Inflammatory macrophage (primary cell): Measurements from ENCODE around the gene PLCD4.

ENCODE experiments used
- DNase-seq, 2 donors: peaks; one replicate each; pipeline ENCODE4 v3.0.0-alpha.2; 2020 to 2022

Gene PLCD4

DNA sequence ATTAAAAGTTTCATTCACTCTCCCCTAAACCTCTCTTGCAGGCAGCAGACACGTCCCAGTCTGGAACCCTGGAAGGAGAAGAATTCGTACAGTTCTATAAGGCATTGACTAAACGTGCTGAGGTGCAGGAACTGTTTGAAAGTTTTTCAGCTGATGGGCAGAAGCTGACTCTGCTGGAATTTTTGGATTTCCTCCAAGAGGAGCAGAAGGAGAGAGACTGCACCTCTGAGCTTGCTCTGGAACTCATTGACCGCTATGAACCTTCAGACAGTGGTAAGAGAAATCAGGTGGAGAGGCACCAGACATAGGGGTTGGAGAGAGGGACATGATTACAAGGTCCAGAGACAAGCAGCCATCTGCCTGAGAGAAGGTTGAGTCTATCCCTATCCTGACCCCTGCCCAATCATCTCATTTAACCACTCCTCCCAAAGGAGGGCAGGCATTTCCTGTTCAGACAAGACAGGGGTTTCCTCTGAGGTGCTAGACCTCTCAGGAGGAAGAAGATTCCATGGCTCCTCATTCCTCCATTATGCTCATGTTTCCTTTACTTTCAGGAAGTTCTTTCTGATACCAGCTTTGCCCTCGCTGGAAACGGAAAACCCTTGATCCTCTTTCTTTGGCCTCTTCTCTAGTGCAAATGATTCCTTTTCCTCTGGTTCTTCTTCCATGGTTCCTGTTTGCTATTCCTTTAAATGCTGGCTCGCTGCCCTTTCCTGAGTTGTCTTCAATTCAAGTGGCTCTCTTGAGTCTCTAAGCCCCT is 15.1 kb downstream of the PLCD4 start:
- peak; percentile 7 to 16 for DNase-seq

GRCh38 chr2:218623366-218623705 is 15.6 kb downstream of the PLCD4 start:
- DNase-seq, result peak in 1 of 2 donors; percentile 26

DNA sequence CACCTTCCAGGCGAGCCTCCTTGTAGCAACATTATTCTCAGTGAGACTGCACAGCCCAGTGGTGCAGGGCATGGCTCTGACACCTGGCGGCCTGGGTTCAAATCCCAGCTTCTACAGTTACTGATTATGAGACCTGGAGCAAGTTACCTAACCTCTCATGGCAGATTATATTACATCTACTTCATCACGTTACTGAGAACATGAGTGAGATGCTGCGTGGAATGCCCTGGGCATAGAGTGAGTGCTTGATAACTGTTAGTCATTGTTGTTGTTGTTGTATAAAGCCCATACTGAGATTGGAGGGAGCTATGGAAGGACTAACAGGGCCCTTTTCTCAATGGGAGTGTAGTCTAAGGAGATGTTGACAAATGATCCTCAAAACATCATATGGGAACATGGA is 18.7 kb downstream of the PLCD4 start:
- DNase-seq, result no peak

DNA sequence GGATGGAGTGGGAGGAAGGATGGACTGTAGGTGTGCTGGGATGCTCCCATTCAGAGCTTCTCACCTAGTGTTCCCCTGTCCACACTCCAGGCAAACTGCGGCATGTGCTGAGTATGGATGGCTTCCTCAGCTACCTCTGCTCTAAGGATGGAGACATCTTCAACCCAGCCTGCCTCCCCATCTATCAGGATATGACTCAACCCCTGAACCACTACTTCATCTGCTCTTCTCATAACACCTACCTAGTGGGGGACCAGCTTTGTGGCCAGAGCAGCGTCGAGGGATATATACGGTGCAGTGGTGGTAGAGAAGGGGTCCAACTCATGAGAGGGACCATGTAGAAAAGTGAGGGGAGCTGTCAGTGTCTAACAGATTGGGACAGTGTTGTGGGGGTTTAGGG is 20.2 kb downstream of the PLCD4 start:
- DNase-seq, result no peak

GRCh38 chr2:218631837-218632236 is 24.1 kb downstream of the PLCD4 start:
- no peak for DNase-seq

- no peak for DNase-seq
Measured at GRCh38 chr2:218635719-218636118, 28.0 kb downstream of the PLCD4 start.

DNA sequence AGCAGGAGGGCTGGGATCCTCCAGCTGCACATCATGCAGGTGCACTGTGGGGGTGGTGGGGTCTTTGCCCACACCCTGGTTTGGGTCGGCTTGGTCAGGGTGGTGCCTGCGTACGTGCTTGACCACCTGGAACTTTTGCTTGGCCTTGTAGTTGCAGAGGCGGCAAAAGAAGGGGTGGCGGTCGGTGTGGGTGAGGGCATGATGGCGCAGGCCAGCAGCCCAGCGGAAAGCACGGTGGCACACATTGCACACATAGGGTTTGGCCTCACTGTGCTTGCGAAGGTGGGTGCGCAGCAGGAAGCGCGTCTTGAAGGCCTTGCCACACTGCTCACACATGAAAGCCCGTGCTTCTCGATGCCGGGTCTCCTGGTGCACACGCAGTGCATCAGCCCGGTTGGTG is 30.7 kb downstream of the PLCD4 start:
- no peak for DNase-seq

- no peak for DNase-seq
Measured at GRCh38 chr2:218642121-218642656, 34.5 kb downstream of the PLCD4 start.

GRCh38 chr2:218642786-218643185 is 35.1 kb downstream of the PLCD4 start:
- no peak for DNase-seq

DNA sequence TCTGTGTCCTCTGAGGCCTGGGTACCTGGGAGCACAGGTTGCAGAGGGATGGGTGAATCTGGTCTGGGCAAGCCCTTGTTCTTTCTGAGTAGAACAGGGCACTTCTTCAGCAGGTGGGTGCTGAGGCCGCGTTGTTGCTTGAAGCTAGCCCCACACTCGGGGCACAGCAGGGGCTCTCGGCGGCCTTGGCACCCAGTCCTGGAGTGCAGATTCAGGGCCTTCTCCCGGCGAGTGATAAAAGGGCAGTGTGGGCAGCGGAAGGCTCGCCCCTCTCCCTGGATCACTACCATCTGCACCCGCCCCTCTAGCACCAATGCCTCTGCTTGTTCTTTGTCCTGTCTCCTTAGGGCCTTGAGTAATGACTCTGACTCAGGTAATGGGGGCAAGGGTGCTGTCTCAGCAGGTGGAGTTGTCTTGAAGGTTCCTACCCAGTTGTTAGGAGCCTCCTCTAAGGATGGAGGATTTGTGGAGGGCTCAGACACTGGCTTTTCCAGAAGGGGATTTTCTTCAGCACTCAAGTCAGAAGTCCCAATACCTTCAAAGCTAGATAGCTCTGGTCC is 36.1 kb downstream of the PLCD4 start:
- no peak for DNase-seq

DNA sequence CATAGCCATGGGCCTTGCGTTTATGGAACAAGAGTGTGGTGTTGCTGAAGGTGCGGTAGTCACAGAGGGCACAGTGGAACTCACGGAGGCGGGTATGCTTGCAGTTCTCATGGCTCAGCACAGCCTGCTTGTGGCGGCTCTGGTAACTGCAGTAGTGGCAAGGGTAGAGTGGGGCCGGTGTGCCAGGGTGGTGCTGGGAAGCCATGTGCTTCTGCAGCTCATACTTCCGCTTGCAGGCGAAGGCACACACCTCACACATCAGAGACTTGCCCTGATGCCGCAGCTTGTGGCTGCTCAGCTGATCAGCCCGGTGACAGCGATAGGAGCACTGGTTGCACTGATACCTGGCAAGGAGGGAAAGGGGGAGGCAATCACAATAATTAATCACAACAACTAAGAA is 37.0 kb downstream of the PLCD4 start:
- DNase-seq, result no peak

DNA sequence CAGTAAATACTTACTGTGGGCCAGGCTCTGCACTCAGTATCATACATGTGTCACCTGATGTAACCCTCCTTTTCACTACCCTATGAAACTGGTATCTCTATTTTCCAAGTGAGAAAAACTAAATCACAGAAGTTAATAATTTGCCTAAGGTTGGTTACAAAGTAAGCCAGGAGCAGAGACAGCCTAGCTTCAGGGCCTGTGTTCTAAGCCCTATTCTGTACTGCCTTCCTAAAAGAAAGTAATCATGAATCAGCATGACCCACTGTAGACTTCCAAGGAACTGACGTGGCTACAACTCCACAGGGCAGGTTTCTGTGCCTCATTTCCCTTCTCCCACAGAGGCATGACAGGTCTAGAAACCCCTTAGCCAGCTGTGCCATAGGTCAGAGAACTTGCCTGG is 37.4 kb downstream of the PLCD4 start:
- DNase-seq, result no peak

DNA sequence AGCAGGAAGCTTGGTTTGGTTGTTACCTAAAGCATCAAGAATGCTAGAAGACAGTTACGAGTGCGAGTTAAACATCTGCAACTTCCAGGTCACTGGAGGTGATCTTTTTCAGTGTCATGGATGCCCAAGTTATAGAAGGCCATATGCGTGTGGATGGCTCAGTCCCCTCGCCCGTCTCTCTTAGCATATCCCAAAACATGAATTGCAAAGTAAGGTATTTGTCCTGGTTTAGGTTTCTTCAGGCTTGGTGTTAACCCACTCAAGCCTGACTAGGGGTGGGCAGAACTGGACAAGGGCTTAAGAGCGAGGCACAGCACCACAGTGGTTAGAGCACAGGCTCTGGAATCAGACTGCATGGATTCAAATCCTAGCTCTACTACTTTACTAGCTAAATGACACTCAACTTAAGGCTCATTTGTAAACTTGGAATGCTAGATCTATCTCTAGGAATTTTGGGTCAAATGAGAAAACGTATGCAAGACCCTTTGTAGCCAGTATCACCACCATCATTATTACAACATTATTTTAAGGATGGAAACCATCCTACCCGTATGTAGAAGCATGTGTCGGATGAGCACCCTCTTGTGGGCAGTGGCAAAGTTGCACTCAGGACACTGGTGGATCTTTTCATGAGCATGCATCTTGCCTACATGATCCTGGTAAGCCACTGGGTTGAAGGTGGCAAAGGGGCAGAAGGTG is 40.5 kb downstream of the PLCD4 start:
- DNase-seq, result peak; percentile 65 to 66

GRCh38 chr2:218648787-218649100 is 41.0 kb downstream of the PLCD4 start:
- no peak for DNase-seq

DNA sequence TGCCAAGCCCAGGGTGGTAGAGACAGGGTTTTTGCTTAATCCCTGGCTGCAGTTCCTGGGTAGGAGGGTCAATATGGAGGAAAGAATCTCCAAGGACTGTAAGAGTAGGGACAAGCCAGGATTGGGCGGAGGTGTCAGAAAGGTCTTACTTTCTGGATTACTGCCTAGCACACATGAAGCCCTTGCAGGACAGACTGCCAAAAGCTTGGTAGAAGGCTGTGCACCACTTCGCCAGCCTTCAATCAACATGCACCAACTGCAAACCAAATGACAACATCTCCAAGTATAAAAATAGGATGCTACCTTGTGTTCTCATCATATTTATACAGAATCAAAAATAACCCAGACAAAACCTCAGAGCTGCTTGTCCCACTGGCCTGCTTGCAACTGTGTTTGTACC is 48.1 kb downstream of the PLCD4 start:
- no peak for DNase-seq

DNA sequence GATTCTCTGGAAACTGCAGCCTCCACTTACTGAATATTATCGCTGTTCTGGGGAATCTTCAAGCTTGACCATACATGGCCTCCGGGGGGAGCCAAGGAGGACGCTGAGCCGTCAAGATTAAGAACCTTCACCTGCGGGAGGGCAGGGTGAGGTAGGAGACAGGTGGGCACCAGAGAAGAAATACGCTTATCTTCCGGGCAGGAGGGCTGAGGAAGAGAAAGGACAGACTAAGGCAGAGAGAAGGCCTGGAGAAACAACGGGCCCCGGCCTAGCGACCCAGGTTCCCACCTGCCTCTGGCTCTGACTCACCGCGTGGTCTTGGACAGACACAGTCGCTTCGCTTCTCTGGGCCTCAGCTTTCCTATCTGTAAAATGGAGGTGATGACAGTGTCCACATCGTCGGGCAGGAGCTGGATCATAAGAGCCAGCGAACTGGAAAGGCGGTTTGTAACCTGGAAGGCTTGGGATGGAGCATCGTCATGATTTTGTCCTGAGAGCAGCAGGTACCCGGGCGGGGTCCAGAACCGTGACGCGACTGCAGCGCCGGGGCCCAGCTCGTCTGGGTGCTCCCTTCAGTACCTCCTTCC is 51.1 kb downstream of the PLCD4 start:
- peak; percentile 32 for DNase-seq

DNA sequence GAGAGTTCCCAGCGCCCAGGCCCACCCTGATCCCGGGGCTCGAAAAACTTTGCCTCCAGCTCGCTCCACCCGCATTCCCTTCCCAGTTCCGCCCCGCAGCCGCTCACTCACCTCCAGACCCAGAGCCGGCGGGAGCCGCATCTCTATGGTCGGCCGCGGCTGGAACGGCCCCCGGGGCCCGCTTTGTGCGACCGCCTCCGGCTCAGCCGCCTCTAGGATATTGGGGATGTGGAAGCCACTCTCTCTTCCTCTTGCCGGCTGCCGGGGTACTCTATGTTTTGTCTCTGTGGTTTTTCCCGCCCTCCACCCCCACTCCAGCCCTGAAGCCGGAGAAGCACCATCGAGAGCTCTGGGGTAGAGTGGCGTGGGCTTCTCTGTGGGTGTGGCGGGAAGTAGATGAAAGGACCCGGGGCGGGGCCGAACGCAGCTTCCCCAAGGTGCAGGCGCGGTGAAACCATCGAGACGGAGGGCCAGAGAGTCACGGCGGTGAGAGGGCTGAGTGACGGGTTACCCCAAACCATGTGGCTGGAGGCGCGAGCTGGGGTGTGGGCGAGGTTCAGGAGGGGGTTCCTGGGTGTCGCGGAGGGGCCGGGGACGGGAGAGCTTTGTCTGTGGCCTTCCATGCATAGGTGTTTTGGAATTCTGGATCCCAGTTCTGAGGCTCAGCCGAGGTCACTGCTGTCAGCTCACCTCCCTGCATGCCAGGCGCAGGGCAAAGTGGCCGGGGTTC is 51.7 kb downstream of the PLCD4 start, which contains the start of the genes BCS1L and ZNF142:
BCS1L (plus strand) TSS at position 426 of the 730 bp plus-strand sequence. CDS start 1,305 bp downstream, outside the sequence.
ZNF142 (minus strand) TSS at position 366 of the 730 bp plus-strand sequence. CDS start 3,194 bp downstream, outside the sequence.
- DNase-seq, result peak; percentile 84 to 93

GRCh38 chr2:218659988-218660358 is 52.3 kb downstream of the PLCD4 start:
- DNase-seq, result no peak

DNA sequence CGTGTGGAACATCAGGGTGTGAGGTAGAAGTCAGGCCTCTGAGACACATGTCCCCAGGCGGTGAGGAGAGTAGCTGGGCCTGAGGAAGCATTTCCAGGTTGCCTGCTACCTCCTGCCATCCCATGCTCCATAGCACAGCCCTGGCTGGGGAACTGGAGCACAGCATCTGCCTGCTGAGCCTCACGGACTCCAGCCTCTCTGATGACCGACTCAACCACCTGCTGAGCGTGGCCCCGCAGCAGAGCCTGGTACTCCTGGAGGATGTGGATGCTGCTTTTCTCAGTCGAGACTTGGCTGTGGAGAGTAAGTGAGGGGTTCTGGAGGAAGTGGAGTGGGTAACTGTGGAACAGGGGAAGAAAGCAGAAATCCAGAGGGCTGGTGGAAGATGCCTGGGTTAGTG is 54.7 kb downstream of the PLCD4 start:
- no peak for DNase-seq

DNA sequence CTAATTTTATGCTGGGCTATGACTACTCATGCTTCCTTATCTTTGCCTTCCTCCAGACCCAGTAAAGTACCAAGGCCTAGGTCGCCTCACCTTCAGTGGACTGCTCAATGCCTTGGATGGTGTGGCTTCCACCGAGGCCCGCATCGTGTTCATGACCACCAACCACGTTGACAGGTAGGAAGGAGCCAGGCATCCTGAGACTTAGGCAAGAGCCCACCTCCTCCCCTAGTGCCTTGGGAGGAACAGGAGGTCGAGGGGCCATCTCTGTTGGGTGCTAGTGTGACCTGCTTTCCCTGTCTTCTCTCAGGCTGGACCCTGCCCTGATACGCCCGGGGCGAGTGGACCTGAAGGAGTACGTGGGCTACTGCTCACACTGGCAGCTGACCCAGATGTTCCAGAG is 55.1 kb downstream of the PLCD4 start:
- DNase-seq, result no peak

DNA sequence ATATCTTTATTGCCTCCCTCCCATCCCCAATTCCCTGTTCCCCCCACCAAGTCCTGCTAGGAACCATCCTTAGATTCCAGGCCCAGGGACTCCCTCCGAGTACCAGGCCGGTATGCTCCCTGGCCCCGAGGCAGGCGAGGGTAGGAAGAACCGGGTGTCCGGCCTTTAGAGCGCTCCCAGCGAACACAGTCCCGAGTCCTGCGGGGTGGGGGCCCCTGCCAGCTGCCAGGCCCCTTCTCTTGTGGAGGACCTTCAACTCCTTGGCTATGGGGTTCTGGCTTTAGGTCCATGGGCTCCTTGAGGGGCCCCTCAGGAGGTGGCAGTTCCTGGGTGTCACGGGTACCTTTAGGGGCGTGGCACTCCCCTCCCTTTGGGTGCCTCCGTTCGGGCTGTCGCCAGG is 56.2 kb downstream of the PLCD4 start:
- no peak for DNase-seq

- DNase-seq, result no peak
Measured at GRCh38 chr2:218664653-218665052, 57.0 kb downstream of the PLCD4 start.
